ENCODE data around the gene PRSS27. TPM values are rescaled to one million over a fixed set of nuclear protein-coding genes. Genes with fewer than 3 reads are reported as not detected.
A peak's percentile ranks its signal among the peaks of the same experiment; 100 is the strongest.
"Not testable (repeated sequence)": the region's sequence is repeated elsewhere in the genome, so short reads cannot be mapped to it uniquely, and the experiment has no call there.

Gene PRSS27
- total RNA-seq, 1 experiment from 2014 or later: 1.4 TPM

DNA sequence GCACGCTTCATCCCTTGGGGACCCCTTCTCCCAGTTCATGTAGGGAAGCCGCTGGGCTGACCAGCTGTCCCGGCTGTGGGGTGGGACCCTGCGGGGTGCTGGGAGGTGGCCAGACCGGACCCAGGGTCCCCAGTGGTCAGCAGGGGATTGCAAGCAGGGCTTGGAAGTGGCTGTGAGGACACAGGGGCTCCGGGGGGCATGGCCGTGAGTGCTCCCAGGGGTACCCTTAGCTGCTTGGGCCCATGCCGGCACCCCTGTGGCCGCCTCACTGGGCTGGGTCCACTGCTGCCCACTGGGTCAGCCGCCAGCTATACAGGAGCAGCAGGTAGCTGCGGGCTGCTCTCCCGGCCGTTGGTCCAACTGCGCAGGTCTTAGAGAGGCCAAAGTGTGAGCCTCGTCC is 18.8 kb downstream of the PRSS27 start:
- in situ Hi-C loops (cut with HindIII; ENCODE audit: low sequenced_read_pairs): no loop called here

DNA sequence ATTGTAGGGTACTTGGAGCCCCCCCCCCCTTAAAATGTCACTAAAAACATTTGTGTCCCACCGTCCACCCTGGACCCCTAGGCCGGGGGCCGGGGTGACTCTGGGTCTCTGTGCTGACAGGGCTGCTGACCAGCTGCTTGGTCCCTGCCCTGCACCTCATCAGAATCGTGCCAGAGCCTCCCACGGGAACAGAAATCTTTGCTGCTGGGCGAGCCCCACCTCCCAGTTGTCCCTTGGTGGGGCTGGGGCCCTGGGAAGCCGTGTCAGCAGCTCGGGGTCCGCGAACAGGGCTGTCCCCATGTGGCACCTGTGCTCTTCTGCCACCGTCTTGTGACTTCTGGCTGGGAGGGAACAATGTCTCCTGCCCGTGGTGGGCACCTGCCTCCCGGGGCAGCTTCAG is 19.2 kb downstream of the PRSS27 start:
- DNase-seq (ENCODE audit: low spot score): no peak
- in situ Hi-C loops (cut with HindIII; ENCODE audit: low sequenced_read_pairs): no loop called here

More for the DNA sequence above, 18.8 kb downstream of the PRSS27 start:
- DNase-seq (ENCODE audit: low spot score): no peak

DNA sequence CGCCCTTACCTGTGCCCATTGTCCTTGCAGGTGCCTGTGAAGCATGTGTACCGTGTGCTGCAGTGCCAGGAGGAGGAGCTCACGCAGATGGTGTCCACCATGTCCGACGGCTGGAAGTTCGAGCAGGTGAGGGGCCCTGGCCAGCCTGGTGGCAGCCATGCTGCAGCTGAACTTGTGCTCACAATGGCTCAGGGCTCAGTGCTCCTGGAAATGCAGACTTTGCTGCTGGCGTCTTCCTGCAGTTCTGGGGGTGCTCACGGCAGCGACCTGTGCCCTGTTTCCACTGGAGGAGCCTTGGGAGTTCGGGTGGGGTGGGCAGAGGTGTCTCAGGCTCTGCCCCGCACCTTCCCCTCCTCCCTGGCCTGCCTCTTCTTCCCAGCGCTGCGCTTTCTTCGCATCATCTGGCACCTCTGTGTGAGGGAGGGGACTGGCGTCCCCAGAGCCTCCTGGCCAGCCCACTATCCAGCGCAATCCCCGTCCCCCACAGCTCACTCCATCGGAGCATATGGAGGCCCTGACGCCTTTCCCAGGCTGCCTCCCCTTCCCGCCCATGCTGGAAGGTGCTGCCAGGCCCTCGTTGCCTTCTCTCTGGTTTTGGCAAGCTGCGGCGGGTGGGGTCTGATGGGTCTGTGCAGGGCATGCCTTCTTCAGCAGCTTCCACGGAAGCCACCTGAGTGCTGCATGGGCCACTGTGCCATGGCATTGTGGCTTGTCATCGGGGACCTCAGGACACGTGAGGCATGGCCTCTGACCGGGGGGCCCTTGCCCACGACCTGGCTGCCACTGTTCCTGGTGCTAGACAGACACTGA is 20.0 kb downstream of the PRSS27 start:
- in situ Hi-C loops (cut with HindIII; ENCODE audit: low sequenced_read_pairs): no loop called here
- no peak for DNase-seq (ENCODE audit: low spot score)

DNA sequence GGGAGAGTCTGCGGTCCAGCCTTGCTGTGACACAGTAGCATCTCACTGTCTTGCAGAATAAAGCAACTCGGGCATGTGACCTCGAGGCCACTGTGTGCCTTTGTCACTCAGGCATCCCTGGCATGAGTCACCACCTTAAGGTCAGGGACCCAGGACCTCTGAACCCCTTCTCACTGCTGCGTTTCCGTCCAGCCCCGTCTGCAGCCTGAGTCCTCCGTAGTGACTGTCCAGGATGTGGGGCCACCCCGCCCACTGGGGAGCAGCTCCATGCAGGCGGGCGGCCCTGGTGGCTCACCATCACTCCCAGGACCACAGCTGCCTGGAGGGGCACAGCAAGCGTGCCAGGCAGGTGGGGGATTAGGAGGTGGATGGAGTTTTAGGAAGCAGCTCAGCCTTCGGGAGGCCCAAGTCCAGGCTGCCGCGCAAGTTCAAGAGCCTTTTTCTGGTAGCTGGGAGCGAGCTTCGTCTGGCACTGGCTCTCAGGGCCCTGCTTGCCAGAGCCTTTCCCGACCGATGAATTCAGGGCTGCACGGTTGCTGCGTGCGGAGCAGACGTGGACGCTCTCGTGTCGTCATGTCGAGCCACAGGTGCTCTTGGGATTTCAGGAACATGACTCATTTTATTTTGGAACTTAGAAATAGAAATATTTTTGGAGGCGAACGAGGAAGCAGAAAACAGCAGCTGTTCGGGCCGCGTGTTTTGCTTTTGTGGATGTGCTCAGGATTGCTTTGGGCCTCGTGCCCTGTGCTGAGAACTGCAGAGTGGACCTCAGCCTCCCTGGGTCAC is 20.9 kb downstream of the PRSS27 start:
- no peak for DNase-seq (ENCODE audit: low spot score)
- in situ Hi-C loops (cut with HindIII; ENCODE audit: low sequenced_read_pairs): no loop called here

DNA sequence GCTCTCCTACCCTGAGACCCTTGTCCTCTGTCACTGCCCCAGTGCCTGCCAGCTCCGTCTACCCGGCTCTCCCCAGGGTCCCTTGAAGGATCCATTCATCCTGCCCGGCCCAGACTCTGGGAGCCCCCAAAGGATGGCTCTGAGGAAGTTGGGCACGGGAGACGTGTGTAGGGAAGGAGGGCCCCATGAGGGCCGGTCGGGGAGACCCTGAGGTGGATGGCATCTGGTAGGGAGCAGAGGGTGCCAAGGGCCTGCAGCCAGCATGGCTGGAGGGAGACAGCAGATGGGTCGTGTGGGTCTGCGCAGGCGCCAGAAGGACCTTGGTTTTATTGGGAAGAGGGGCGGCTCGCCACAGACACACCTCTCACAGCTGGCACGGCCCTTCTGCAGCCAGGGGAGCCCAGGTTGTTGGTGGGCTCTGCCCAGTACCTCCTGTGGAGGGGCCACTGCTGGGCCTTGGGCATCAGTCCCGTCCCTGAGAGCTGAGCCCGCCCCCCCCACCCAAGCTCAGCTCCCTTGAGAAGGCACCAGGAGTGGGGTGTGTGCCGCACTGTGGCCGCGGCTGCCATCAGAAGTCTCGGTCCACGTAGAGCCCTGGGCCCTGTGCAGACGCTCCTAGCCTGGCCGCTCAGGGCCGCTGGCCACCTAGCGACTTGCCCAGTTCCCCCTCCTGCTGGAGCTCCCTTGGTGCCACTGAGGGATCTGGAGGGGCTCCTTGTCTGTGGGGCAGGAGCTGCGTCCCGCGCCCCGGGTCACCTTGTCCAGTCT is 21.7 kb downstream of the PRSS27 start:
- DNase-seq (ENCODE audit: low spot score): no peak
- in situ Hi-C loops (cut with HindIII; ENCODE audit: low sequenced_read_pairs): no loop called here

DNA sequence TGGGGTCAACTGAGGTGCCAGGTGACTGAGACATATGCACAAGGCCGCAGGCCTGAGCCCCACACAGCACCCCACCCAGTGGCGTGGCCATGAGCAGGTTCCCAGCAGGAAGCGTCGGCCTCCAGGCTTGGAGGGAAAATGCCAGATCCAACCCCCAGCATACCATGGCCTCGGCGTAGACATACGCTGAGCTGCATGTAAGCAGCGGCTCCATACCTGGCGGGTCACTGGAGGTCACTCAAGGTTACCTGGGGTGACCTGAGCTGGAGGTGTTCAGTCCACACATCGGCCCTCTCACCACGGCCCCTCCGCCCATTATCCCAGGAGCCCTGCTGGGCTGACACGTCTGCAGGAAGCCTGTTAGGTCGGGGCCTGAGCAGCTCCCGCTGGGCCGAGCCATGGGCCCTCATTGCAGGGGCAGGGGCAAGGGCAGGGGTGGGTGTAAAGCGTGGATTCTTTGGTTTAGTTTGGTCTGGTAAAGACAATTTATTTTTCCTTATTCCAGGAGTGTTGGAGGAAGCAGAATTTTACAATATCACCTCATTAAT is 22.5 kb downstream of the PRSS27 start:
- in situ Hi-C loops (cut with HindIII; ENCODE audit: low sequenced_read_pairs): no loop called here
- DNase-seq (ENCODE audit: low spot score): no peak

DNA sequence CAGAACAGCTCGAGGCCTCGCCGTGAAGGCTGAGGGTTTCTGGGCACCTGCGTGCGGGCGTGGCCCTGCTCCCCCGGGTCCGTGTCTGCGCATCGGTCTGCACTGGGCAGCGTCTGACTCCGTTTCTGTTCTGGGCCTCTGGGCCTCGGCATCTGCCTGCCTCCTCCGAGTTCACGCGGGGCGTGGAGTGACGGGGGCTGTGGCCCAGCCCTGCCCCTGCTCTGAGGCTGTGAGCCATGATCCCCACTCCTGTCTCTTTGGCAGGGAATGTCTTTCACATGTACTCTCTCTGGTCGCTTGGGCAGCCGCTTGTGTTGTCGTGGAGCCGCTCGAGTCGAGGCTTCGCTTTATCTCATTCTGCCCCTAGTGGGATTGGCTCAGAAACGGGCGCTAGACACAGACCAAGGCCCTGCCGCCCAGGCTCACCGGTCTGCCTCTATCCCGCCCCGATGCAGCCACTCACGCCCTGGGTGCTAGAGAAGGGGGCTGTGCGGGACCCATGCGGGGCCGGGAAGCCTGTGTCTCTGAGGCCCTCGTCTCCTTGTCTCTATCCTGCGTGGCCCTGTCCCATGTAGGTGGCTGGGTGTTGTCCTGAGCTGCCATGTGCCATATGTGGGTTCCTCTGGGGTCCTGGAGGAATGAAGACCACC is 23.3 kb downstream of the PRSS27 start:
- in situ Hi-C loops (cut with HindIII; ENCODE audit: low sequenced_read_pairs); DNase-seq (ENCODE audit: low spot score): not testable (repeated sequence)

DNA sequence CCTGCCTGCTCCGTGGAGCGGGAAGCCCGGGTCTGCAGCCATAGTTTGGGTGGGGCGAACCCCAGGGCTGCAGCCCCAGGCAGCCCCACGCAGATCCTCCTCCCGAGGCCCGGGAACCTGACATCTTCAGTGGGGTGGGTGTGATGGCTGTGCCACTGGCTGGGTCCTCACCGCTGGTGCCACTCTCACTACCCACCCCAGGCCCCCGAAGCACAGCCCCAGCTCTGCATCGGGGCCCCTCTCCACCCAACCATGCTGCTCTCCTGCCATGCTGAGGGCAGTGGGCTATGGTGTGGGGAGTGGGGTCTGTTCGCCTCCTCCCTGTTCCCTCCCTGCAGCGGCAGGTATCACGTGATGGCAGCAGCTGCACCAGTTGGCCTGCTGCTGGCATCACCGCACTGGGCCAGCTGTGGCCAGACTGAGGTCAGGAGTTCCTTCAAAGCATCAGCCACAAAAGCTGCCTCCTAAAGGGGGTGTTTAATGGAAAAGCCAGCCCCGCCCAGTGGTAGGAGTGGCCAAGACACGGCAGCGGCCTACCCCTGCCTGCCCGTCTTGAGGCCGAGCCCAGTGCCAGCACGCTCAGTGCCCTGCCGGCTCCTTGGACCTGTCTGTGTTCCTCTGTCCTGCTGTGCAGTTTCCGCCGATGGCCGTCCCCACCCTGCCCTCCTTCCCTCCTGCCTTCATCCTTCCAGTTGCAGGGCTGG is 26.9 kb downstream of the PRSS27 start:
- in situ Hi-C loops (cut with HindIII; ENCODE audit: low sequenced_read_pairs): no loop called here

DNA sequence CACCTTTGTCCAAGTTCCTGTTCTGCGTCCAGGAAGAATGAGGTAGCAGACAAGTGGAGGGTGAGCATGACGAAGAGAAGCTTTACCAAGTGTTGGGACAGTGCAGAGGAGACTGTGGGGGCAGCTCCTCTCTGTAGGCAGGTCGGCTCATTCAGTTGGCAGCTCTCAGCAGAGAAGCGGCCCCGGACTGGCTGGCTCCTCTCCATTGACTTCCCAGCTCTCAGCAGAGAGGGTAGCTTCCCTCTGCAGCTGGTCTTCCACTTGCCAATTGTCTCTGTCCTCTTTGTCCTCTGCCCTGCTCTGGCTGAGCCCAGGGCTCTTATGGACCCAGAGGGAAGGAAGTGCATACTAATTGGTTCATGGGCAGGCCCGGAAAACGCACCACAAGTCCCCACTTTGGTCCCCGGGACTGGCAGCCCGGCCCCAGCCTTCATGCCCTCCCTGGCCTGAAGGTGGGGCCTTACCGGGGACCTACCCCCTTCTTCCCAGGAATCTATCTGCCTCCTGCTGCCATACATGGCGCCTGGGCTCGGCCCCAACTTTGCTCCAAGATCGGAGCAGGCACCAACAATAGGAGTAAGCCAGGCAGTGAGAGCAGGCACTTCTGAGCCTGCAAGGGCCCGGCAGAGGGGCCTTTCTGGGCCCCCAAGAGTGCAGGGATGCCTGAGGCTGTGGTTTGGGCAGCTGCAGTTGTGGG is 27.6 kb downstream of the PRSS27 start:
- in situ Hi-C loops (cut with HindIII; ENCODE audit: low sequenced_read_pairs): no loop called here
- DNase-seq (ENCODE audit: low spot score): peak; percentile 78

More for the DNA sequence above, 26.9 kb downstream of the PRSS27 start:
- DNase-seq (ENCODE audit: low spot score): peak; percentile 54

DNA sequence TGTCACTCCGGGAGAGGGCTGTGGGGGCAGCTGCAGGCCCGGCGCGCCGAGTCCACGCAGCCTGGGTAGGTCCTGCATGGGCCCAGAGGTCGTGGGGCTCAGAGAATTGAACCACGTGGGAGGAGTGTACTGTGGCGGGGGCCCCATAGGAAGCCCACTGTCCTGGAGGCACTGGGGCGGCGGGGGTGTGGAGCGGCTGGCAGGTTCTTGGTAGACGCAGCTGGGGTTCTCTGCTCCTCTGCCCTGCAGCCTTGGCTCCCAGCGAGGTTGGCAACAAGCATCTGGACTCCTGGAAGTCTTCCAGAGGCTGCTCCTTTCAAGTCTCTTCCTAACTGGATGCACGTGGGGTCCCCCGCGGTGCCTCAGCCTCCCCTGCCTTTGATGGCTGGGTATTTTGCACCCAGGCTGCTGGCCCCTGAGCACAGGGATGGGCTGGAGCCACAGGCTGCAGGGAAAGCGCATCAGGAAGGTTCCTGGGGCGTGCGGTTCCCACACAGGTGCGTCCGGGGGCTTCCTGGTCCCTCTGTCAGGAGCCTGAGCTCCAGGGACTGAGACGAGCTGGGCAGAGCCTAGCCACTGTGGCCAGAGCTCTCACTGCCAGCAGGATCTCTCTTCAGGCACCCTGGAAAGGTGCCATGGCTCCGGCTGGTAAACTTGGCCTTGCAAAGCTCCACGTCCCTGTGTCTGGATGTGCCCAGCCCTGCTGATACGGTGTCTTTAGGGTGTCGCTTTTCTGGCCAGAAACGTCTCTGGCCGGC is 28.4 kb downstream of the PRSS27 start:
- peak; percentile 83 for DNase-seq (ENCODE audit: low spot score)
- in situ Hi-C loops (cut with HindIII; ENCODE audit: low sequenced_read_pairs): no loop called here

DNA sequence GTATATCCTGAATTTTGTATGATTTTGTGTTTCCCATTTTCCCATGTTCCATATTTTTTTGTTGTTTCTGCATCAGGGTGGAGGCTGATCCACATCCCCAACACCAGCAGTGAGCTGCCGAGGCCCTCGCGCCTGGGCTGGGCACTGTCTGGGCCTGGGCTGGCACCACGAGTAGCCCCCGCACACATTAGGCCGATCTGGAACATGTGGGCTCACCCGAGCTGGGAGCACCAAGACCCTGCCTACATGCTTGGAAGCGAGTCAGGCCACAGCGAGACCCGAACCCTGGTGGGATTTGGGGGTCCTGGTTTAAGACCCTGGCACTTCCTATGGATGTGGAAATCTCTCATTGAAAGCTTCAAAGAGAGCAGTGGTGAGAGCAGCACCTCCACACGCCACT is 29.2 kb downstream of the PRSS27 start:
- in situ Hi-C loops (cut with HindIII; ENCODE audit: low sequenced_read_pairs): no loop called here
- no peak for DNase-seq (ENCODE audit: low spot score)

DNA sequence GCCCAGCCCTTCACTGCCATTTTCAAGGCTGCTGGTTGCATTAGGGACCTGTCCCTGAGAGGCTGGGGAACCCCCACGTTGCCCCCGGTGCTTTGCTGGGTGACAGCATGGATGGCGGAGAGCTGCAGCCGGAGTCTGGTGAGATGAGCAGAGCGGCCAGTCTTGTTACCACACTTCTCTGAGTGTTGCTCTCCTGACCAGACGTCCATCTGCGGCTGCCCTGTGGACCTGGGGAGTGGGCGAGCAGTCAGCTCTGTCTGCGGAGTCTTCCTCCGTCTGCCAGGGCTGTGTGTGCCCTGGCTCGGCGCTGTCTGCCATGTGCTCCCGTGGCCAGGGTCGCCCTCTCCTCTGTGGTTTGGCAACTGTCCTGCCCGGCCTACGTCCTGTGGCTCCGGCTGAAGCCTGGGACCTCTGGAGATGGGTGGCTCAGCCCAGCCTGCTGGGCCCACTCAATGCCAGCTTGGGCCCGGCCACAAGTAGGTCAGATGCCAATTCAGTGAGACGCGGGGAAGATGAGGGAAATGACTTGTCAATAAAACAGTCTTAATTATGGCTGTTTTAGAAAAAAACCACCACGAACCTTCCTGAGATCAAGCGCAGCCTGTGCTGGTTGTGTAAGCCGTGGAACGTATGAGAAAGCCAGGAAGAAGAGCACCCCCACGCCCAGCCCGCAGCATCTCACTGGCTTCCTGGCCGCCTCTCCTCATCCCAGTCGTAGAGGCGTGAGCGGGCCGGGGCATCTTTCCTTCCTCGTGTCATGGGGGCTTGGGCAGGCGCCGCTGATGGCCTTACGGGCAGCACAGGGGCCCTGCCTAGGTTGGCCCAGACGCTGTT is 29.8 kb downstream of the PRSS27 start:
- in situ Hi-C loops (cut with HindIII; ENCODE audit: low sequenced_read_pairs): no loop called here
- DNase-seq (ENCODE audit: low spot score): no peak

DNA sequence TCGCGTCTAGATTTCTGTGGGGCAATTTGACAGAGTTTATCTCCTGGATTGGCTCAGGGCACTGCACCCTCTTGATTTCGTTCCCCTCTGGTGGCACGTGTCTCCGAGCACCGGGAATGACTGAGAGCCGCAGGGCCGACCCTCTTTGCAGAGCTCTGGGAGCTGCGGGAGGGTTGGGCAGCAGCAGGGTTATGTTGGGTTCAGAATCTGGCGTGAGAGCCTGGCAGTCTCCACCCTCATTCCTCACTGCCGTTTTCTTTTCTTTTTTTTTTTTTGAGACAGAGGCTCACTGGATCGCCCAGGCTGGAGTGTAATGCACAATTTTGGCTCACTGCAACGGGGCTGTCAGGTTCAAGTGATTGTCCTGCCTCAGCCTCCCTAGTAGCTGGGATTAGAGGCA is 30.6 kb downstream of the PRSS27 start:
- DNase-seq (ENCODE audit: low spot score); in situ Hi-C loops (cut with HindIII; ENCODE audit: low sequenced_read_pairs): not testable (repeated sequence)

DNA sequence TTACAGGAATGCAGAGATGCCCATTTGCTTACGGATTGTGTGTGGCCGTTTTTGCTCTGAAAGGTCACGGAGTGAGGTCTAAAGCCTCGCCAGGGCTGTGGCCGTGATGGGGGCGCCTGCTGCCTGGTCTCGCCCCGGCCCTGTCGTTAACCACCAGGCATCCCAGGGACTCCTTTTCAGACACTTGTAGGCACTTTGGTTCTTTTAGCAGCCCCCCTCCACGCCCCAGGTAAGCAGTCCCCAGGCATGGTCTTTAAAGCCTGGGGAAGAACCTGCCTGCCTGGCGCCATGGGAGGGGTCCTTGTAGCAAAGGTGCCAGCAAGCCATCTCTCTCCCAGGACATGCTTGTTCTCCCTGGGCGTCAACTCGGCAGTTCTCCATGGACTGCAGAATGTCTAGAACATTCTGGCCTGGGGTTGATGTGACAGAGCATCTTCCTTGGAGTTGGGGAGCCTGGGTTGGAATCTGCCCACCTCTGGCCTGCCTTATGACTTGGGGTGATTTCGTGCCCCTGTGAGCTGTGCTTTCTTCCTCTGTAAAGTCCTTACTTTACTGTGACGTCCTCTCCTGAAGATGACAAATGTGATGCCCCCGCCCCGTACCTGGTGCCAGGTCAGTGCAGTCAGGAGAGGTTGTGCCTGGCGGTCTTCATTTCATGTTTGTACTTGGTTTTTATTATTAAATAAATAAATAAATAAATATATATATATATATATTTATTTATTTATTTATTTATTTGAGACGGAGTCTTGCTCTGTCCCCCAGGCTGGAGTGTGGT is 32.3 kb downstream of the PRSS27 start:
- no peak for DNase-seq (ENCODE audit: low spot score)
- in situ Hi-C loops (cut with HindIII; ENCODE audit: low sequenced_read_pairs): no loop called here

DNA sequence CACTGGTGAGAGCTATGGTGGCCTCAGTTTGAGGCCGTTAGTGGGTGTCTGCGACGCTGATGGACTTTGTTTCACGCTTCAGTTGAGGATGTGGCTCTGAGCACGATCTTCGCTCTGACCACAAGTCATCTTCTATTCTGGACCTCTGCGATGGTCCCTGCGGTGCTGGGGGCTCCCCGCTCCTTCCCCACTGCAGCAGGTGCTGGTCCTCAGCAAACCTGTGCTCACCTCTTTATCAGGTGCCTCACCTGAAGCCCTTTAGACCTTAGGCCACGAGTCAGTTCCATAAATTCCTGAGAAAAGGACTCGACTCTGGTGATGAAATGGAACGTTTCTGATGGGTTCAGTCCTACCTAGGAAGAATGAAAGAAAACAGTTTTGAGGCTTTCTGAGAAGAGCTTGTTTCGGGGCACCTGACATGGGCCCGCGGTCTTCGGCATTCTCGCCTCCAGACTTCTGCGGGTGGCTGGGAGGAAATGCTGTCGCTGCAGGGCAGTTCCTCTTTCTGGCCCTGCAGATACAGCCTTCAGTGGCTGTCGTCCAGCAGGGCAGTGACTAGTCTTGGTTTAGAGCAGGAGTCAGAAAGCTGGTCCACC is 33.0 kb downstream of the PRSS27 start:
- DNase-seq (ENCODE audit: low spot score): no peak
- in situ Hi-C loops (cut with HindIII; ENCODE audit: low sequenced_read_pairs): no loop called here

Measured in G401 (cell line).